ENCODE results near the gene FOXO6. TPM values are rescaled to one million over a fixed set of nuclear protein-coding genes. Genes with fewer than 3 reads are reported as not detected.

Gene FOXO6
- total RNA-seq, 1 donor from 2014 or later: 0.55 TPM

GRCh38 chr1:41338820-41339219 lies 22.4 kb upstream of the FOXO6 start:
- intact Hi-C loops (cut with micrococcal nuclease): no loop called here
- ChIA-PET CTCF (no interaction called here), POLR2A (no interaction called here)
- Mint-ChIP-seq H3K9me3 (peaks cover 26% of the 10 kb centered on the region), H3K36me3 (ENCODE audit: low read depth) (no peaks in the 10 kb centered on the region), H3K4me3 (no peak overlapping the region), H3K27ac (no peak overlapping the region), H3K27me3 (peaks cover 21% of the 10 kb centered on the region), H3K4me1 (no peaks in the 10 kb centered on the region)
- DNase-seq (no peak), ATAC-seq (ENCODE audit: low read depth) (no peak)
- TF ChIP-seq, protein P1, sequence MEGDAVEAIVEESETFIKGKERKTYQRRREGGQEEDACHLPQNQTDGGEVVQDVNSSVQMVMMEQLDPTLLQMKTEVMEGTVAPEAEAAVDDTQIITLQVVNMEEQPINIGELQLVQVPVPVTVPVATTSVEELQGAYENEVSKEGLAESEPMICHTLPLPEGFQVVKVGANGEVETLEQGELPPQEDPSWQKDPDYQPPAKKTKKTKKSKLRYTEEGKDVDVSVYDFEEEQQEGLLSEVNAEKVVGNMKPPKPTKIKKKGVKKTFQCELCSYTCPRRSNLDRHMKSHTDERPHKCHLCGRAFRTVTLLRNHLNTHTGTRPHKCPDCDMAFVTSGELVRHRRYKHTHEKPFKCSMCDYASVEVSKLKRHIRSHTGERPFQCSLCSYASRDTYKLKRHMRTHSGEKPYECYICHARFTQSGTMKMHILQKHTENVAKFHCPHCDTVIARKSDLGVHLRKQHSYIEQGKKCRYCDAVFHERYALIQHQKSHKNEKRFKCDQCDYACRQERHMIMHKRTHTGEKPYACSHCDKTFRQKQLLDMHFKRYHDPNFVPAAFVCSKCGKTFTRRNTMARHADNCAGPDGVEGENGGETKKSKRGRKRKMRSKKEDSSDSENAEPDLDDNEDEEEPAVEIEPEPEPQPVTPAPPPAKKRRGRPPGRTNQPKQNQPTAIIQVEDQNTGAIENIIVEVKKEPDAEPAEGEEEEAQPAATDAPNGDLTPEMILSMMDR (IDR thresholded peaks at IDR 0.05): no peak

DNA sequence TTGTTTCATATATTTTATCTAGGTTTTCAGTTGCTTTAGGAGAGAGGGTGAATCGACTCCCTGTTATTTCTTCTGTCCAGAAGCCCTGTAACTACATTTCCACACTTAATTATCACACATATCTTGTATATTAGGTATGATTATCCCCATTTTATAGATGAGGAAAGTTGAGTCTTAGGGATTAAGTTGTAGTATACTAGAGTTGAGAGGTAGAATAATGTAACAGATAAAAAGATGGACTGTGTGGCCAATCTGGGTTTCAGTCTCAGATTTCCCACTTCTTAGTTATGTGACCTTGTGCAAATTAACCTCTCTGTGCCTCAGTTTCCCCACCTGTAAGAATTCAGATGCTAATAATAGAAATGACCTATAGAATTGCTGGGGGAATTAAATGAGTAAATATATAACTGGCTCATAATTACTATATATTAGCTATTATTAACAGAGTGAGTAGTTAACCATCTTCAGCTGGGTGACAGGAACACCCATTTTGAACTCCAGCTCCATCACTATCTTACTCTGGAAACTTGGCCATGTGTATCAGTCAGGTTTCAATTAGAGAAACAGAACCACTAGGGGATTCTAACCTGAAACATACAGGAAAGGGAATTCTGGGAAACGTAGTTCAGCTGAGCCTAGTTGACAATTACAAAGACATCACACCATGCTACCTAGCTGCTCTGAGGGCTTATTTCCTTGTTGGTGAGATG lies 20.4 kb upstream of the FOXO6 start:
- DNase-seq (no peak), ATAC-seq (ENCODE audit: low read depth) (no peak)
- Mint-ChIP-seq H3K36me3 (ENCODE audit: low read depth) (no peaks in the 10 kb centered on the region), H3K27ac (no peak overlapping the region), H3K27me3 (peaks cover 12% of the 10 kb centered on the region), H3K4me3 (no peak overlapping the region), H3K9me3 (peaks cover 15% of the 10 kb centered on the region), H3K4me1 (peaks cover 4% of the 10 kb centered on the region)
- intact Hi-C loops (cut with micrococcal nuclease): no loop called here
- POLR2A ChIA-PET: no interaction called here
- CTCF ChIA-PET: interaction anchor here (1.7 kb wide), 2 partner anchors 58 to 77 kb away, joined by 3 to 4 read pairs; no protein-coding TSS in a partner anchor
- TF ChIP-seq, protein P1 (IDR thresholded peaks at IDR 0.05): no peak

- DNase-seq (no peak), ATAC-seq (ENCODE audit: low read depth) (no peak)
- POLR2A ChIA-PET: no interaction called here
- no peak overlapping the region for H3K27ac Mint-ChIP-seq
- CTCF ChIA-PET: interaction anchor here (1.7 kb wide), 2 partner anchors 59 to 77 kb away, joined by 3 to 4 read pairs; no protein-coding TSS in a partner anchor
- H3K9me3 Mint-ChIP-seq: peaks cover 15% of the 10 kb centered on the region
- intact Hi-C loops (cut with micrococcal nuclease): no loop called here
- peaks cover 4% of the 10 kb centered on the region for H3K4me1 Mint-ChIP-seq
- TF ChIP-seq, protein P1 (IDR thresholded peaks at IDR 0.05): no peak
- H3K27me3 Mint-ChIP-seq: peaks cover 9% of the 10 kb centered on the region
- no peak overlapping the region for H3K4me3 Mint-ChIP-seq
- no peaks in the 10 kb centered on the region for H3K36me3 Mint-ChIP-seq (ENCODE audit: low read depth)
These were observed 19.9 kb upstream of the FOXO6 start for GRCh38 chr1:41341365-41341683.

- POLR2A ChIA-PET: no interaction called here
- Mint-ChIP-seq H3K9me3 (peaks cover 15% of the 10 kb centered on the region), H3K4me3 (no peak overlapping the region), H3K36me3 (ENCODE audit: low read depth) (no peaks in the 10 kb centered on the region), H3K4me1 (peaks cover 4% of the 10 kb centered on the region), H3K27ac (no peak overlapping the region), H3K27me3 (peaks cover 8% of the 10 kb centered on the region)
- CTCF ChIA-PET: interaction anchor here (1.7 kb wide), 2 partner anchors 59 to 76 kb away, joined by 3 to 4 read pairs; no protein-coding TSS in a partner anchor
- TF ChIP-seq, protein P1 (IDR thresholded peaks at IDR 0.05): no peak
- intact Hi-C loops (cut with micrococcal nuclease): no loop called here
- no peak for DNase-seq
- ATAC-seq (ENCODE audit: low read depth): no peak
These were observed 19.3 kb upstream of the FOXO6 start for GRCh38 chr1:41341772-41342562.

DNA sequence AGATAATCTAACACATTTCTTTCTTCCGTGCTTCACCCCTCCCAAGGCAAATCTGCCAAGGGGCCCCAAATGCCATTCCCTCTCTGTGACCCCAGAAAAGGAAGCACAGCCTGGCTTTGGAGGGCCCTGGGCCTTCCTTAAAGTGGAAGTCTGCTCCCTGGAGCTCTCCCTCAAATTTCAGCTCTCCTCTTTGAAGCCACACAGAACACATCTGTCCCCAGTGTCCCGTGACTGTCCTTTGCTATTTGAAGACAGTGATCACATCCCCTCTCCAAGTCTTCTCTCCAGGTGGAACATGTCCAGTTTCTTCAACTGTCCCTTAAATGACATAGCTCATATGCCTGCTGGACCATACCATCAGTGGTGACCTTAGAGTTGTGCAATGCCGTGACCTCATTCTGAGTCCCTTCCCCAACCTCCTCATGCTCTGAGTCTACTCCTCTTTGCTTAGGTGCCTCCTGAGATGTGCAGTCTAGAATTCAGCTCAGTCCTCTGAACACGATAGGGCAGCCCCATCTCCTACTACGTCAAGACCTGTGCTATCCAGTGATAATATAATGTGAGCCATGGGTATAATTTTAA lies 18.4 kb upstream of the FOXO6 start:
- Mint-ChIP-seq H3K36me3 (ENCODE audit: low read depth) (no peaks in the 10 kb centered on the region), H3K27ac (no peak overlapping the region), H3K4me1 (peaks cover 4% of the 10 kb centered on the region), H3K4me3 (no peak overlapping the region), H3K9me3 (peaks cover 15% of the 10 kb centered on the region), H3K27me3 (peaks cover 8% of the 10 kb centered on the region)
- ChIA-PET POLR2A (no interaction called here), CTCF (no interaction called here)
- DNase-seq (no peak), ATAC-seq (ENCODE audit: low read depth) (no peak)
- intact Hi-C loops (cut with micrococcal nuclease): no loop called here
- TF ChIP-seq, protein P1 (IDR thresholded peaks at IDR 0.05): no peak

Data from activated B cell treated with CpG ODN at 0.5 μM for 24 hours (primary cell).